GM10266 (cell line): Measurements from ENCODE around the gene LAMTOR5.

Source experiments
- DNase-seq: peaks from one replicate; pipeline ENCODE4 v3.0.0; 2012; ENCODE audit errors: extremely low spot score
- CTCF ChIP-seq: IDR thresholded peaks from 2 replicates; pipeline ENCODE4 v1.5.1; 2012; ENCODE audit warnings: mild to moderate bottlenecking, low read depth; ENCODE audit not compliant: control insufficient read depth, insufficient read depth; ENCODE audit errors: missing control alignments

LAMTOR5 gene

GRCh38 chr1:110384581-110385321 lies 22.7 kb downstream of the LAMTOR5 start:
- DNase-seq, result peak; percentile 50
- no peak for TF ChIP-seq CTCF

- DNase-seq, result no peak
- TF ChIP-seq CTCF, result no peak
Observed at GRCh38 chr1:110383251-110383990, 24.1 kb downstream of the LAMTOR5 start.

- no peak for TF ChIP-seq CTCF
- DNase-seq, result no peak
Observed at GRCh38 chr1:110380672-110381283, 26.7 kb downstream of the LAMTOR5 start.

GRCh38 chr1:110375490-110375889 lies 32.0 kb downstream of the LAMTOR5 start:
- no peak for DNase-seq
- TF ChIP-seq CTCF, result no peak

GRCh38 chr1:110370827-110371226 lies 36.7 kb downstream of the LAMTOR5 start:
- no peak for DNase-seq
- TF ChIP-seq CTCF, result no peak

GRCh38 chr1:110364221-110364620 lies 43.3 kb downstream of the LAMTOR5 start:
- no peak for DNase-seq
- no peak for TF ChIP-seq CTCF

GRCh38 chr1:110361856-110362255 lies 45.6 kb downstream of the LAMTOR5 start:
- no peak for TF ChIP-seq CTCF
- no peak for DNase-seq
